ENCODE measurements around the gene LYL1. TPM values are rescaled to one million over a fixed set of nuclear protein-coding genes. Genes with fewer than 3 reads are reported as not detected.
A peak's percentile ranks its signal among the peaks of the same experiment; 100 is the strongest.
"Not testable (repeated sequence)": the region's sequence is repeated elsewhere in the genome, so short reads cannot be mapped to it uniquely, and the experiment has no call there.

The LYL1 gene
- total RNA-seq, 2 donors from 2014 or later: 3.6 to 4.5 TPM

GRCh38 chr19:13149628-13150186 is 47.0 kb upstream of the LYL1 start:
- no peak for DNase-seq
- intact Hi-C loops (cut with DNase I): no loop called here
- Histone ChIP-seq H3K4me3 (peak overlapping the region; percentile 71), H3K9me3 (no peaks in the 10 kb centered on the region), H3K27ac (peak overlapping the region; percentile 98), H3K27me3 (no peaks in the 10 kb centered on the region), H3K9ac (ENCODE audit: low read depth in 2 of 2, low read length in 2 of 2) (peak overlapping the region; percentile 68 to 100), H3K36me3 (peaks cover 5% of the 10 kb centered on the region), H3K4me1 (peaks cover 5% of the 10 kb centered on the region)
- no peak for TF ChIP-seq CTCF (IDR thresholded peaks at IDR 0.05)

- Histone ChIP-seq H3K27ac (peak overlapping the region; percentile 98), H3K4me3 (peak overlapping the region; percentile 71), H3K9ac (ENCODE audit: low read depth in 2 of 2, low read length in 2 of 2) (peak overlapping the region; percentile 68 to 100)
- DNase-seq: peak; percentile 51
- H3K27me3 ChIP-seq; H3K9me3 ChIP-seq; intact Hi-C loops (cut with DNase I); H3K36me3 ChIP-seq; H3K4me1 ChIP-seq: not testable (repeated sequence)
These were observed 46.5 kb upstream of the LYL1 start for GRCh38 chr19:13149173-13149627.

GRCh38 chr19:13146763-13147563 is 44.3 kb upstream of the LYL1 start:
- TF ChIP-seq CTCF (IDR thresholded peaks at IDR 0.05): no peak
- peaks cover 9% of the 10 kb centered on the region for H3K36me3 ChIP-seq
- H3K4me1 ChIP-seq: peaks cover 5% of the 10 kb centered on the region
- peak; percentile 53 for DNase-seq
- no peaks in the 10 kb centered on the region for H3K9me3 ChIP-seq
- H3K27ac ChIP-seq: no peak overlapping the region
- no peaks in the 10 kb centered on the region for H3K27me3 ChIP-seq
- intact Hi-C loops (cut with DNase I): no loop called here
- H3K4me3 ChIP-seq: no peak overlapping the region
- H3K9ac ChIP-seq (ENCODE audit: low read depth in 2 of 2, low read length in 2 of 2): no peak overlapping the region

- H3K27ac ChIP-seq: no peak overlapping the region
- TF ChIP-seq CTCF (IDR thresholded peaks at IDR 0.05): no peak
- intact Hi-C loops (cut with DNase I): no loop called here
These were observed 37.1 kb upstream of the LYL1 start for GRCh38 chr19:13139633-13140311.

GRCh38 chr19:13138916-13139198 is 36.2 kb upstream of the LYL1 start:
- TF ChIP-seq CTCF (IDR thresholded peaks at IDR 0.05): no peak
- no peaks in the 10 kb centered on the region for H3K36me3 ChIP-seq
- intact Hi-C loops (cut with DNase I): no loop called here

More at GRCh38 chr19:13139633-13140311, 37.1 kb upstream of the LYL1 start:
- Histone ChIP-seq H3K4me3 (no peak overlapping the region), H3K4me1 (no peaks in the 10 kb centered on the region), H3K9me3 (no peaks in the 10 kb centered on the region), H3K27me3 (no peaks in the 10 kb centered on the region), H3K9ac (ENCODE audit: low read depth in 2 of 2, low read length in 2 of 2) (no peak overlapping the region), H3K36me3 (peaks cover 4% of the 10 kb centered on the region)
- DNase-seq: no peak

More at GRCh38 chr19:13138916-13139198, 36.2 kb upstream of the LYL1 start:
- H3K27me3 ChIP-seq: no peaks in the 10 kb centered on the region
- no peaks in the 10 kb centered on the region for H3K9me3 ChIP-seq
- no peak overlapping the region for H3K27ac ChIP-seq
- H3K4me3 ChIP-seq: no peak overlapping the region
- no peaks in the 10 kb centered on the region for H3K4me1 ChIP-seq
- H3K9ac ChIP-seq (ENCODE audit: low read depth in 2 of 2, low read length in 2 of 2): no peak overlapping the region
- DNase-seq: no peak
